Measurements from ENCODE around the gene NFIC.

Gene NFIC

DNA sequence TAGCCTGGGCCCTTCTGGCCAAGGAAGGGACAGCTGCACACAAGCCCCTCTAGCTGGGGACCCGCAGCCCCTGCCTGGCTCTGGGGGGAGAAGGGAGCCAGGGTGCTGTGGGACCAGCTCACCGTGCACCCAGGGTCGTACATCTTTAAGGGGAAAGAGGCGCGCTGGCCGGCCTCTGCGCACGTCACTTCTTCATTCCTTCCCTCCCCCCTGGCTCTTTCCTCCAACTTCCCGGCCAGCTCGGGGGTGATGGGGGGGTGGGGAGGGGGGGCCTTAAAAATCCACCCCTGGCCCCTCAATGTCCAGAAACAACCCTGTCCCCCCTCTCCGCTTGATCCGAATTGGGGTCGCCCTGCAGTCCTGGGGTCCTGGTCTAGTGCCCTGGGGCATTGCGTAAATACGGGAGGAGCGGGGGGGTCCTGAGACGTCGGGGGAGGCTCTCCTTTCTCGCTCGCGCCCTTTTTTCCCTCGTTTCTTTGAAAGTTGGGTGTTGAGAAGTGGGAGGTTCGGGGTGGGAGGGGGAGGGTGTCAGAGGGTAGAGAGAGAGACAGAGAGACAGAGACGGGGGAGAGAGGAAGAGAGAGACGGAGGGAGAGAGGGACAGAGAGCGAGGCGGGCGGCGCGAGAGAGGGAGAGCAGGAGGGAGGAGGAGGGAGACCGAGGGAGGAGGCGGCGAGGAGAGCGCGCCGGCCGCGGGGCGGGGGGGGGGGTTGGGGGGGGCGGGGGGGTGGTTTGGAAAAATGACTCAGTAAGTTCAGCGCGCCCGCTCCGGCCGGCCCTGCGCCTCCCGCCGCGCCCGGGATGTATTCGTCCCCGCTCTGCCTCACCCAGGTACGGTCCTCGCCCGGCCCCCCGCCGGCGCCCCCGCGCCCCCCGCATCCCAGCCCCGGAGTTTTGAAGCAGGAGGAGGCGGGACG is at the start of gene NFIC:
Gene NFIC (plus strand): TSS at position 748 of the 917 bp plus-strand sequence. CDS start 54 bp downstream, at position 802.
- TF ChIP-seq CTCF (conservative IDR thresholded peaks at IDR 0.05) = no peak
- H3K27ac ChIP-seq = peak within 1 kb of the TSS; percentile 89

DNA sequence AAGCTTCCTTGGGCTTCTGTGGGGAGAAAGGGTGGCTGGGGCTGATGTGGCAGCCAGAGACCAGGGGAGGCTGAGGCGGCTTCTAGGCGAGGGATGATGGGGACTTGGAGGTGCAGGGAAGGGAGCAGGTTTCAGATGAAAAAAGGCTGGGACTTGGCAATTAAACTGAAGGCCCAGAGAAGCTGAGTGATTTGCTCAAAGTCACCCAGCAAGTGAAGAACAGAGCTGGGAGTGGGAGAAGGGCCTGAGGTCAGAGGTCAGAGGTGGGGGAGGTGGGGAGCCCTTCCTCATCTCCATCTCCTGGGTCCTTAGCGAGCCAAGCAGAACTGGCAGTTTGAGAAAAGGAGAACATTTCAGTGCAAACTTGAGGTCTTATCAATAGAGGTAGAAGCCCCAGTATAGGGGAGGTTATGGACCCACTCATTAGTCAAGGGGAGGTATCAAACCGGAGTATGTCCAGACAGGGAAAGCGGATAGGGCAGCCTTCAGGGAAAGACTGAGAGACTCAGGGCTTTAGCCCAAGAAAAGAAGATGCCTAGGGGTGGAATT is 49.6 kb upstream of the NFIC start:
- no peak overlapping the region for H3K27ac ChIP-seq
- no peak for TF ChIP-seq CTCF (conservative IDR thresholded peaks at IDR 0.05)

GRCh38 chr19:3319643-3320353 is 46.6 kb upstream of the NFIC start:
- H3K27ac ChIP-seq = no peak overlapping the region
- no peak for TF ChIP-seq CTCF (conservative IDR thresholded peaks at IDR 0.05)

- H3K27ac ChIP-seq = no peak overlapping the region
- TF ChIP-seq CTCF (conservative IDR thresholded peaks at IDR 0.05) = no peak
These were observed 46.1 kb upstream of the NFIC start for GRCh38 chr19:3320354-3320670.

DNA sequence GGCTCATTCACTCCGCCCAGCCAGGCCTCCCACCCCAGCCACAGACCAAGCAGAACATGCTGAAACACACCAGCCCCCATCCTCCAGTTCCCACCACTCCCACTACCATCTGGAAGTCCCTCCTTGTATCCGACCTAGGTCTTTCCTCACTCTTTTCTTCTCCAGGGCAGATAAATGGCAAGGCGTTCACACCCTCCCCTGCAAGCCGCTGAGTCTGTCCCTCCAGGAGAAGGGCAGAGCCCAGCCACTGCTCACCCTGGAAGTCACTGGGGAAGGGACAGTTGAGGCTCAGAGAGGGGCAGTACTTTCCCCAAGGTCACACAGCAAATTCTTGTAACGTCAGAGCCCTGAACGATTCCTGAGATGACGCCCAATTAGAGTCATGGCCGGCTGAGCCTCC is 45.5 kb upstream of the NFIC start:
- no peak overlapping the region for H3K27ac ChIP-seq
- TF ChIP-seq CTCF (conservative IDR thresholded peaks at IDR 0.05) = no peak

- H3K27ac ChIP-seq = no peak overlapping the region
- no peak for TF ChIP-seq CTCF (conservative IDR thresholded peaks at IDR 0.05)
These were observed 44.7 kb upstream of the NFIC start for GRCh38 chr19:3321696-3322095.
